ENCODE measurements around the gene GADD45B.

The GADD45B gene

DNA sequence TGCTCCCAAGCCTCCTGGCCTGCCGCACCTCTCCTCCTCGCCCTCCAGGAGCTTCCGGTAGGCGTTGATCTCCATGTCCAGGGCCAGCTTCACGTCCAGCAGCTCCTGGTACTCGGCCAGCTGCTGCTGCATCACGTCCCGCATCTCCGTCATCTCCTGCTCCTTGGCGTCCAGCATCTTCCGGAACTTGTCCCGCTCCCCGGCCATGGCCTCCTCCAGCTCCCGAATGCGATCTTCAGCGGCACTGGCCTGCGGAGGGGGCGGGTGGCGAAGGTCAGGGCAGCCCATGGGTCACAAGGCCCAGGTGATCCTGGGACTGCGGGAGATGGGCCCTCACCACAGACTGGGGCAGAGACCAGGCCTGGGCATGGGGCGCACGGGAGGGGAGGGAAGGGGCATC lies 41.7 kb upstream of the GADD45B start:
- H3K4me3 ChIP-seq (ENCODE audit: low read depth, low read length): no peak overlapping the region
- TF ChIP-seq, protein P1, sequence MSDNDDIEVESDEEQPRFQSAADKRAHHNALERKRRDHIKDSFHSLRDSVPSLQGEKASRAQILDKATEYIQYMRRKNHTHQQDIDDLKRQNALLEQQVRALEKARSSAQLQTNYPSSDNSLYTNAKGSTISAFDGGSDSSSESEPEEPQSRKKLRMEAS (IDR thresholded peaks at IDR 0.05; ENCODE audit: low read depth, low read length): no peak
- TF ChIP-seq MYC (IDR thresholded peaks at IDR 0.05; ENCODE audit: low read depth, low read length) (no peak), POLR2A (IDR thresholded peaks at IDR 0.05; ENCODE audit: extremely low read depth, insufficient read length) (no peak)
- TF ChIP-seq, protein P2, sequence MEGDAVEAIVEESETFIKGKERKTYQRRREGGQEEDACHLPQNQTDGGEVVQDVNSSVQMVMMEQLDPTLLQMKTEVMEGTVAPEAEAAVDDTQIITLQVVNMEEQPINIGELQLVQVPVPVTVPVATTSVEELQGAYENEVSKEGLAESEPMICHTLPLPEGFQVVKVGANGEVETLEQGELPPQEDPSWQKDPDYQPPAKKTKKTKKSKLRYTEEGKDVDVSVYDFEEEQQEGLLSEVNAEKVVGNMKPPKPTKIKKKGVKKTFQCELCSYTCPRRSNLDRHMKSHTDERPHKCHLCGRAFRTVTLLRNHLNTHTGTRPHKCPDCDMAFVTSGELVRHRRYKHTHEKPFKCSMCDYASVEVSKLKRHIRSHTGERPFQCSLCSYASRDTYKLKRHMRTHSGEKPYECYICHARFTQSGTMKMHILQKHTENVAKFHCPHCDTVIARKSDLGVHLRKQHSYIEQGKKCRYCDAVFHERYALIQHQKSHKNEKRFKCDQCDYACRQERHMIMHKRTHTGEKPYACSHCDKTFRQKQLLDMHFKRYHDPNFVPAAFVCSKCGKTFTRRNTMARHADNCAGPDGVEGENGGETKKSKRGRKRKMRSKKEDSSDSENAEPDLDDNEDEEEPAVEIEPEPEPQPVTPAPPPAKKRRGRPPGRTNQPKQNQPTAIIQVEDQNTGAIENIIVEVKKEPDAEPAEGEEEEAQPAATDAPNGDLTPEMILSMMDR (IDR thresholded peaks at IDR 0.05; ENCODE audit: low read depth, low read length): no peak
- no peak for DNase-seq (ENCODE audit: low read depth)

DNA sequence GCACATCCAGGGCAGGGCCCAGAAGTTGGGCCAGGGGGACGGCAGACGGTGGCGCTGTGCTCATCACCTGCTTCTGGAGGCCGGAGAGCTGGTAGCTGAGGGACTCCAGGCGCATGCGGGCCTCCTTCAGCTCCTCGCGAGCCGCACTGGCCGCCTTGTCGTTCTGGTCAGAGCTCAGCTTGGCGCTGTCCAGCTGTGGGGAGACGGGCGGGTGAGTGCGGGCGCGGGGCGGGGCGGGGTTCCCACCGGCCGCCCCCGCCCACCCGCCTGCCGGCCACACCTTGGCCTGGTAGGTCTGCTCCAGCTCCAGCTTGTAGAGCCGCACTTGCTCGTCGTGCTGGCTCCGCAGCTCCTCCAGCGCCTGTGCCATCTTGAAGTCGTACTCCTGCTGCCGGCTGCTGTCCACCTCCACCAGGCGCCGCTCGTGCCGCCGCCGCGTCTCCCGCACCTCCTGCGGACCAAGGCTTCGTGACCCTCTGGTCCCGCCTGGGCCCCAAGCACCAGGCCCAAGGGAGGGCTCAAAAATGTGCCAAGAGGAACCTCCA lies 41.1 kb upstream of the GADD45B start:
- TF ChIP-seq POLR2A (IDR thresholded peaks at IDR 0.05; ENCODE audit: extremely low read depth, insufficient read length): no peak
- TF ChIP-seq MYC (IDR thresholded peaks at IDR 0.05; ENCODE audit: low read depth, low read length): no peak
- TF ChIP-seq, protein P2 (IDR thresholded peaks at IDR 0.05; ENCODE audit: low read depth, low read length): no peak
- TF ChIP-seq, protein P1 (IDR thresholded peaks at IDR 0.05; ENCODE audit: low read depth, low read length): no peak
- no peak for DNase-seq (ENCODE audit: low read depth)
- H3K4me3 ChIP-seq (ENCODE audit: low read depth, low read length): no peak overlapping the region

DNA sequence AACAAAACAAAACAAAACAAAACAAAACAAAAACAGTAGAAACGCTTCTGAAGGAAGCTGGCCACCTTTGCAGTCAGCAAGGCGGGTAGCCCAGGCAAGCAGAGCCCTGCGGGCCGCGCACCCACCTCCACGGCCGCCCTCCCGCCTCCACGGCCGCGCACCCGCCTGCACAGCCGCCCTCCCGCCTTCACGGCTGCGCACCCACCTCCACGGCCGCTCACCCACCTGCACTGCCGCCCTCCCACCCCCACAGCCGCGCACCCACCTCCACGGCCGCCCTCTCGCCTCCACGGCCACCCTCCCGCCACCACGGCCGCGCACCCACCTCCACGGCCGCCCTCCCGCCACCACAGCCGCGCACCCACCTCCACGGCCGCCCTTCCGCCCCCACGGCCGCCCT lies 39.5 kb upstream of the GADD45B start:
- H3K4me3 ChIP-seq (ENCODE audit: low read depth, low read length): no peak overlapping the region
- TF ChIP-seq POLR2A (IDR thresholded peaks at IDR 0.05; ENCODE audit: extremely low read depth, insufficient read length) (no peak), MYC (IDR thresholded peaks at IDR 0.05; ENCODE audit: low read depth, low read length) (no peak)
- TF ChIP-seq, protein P2 (IDR thresholded peaks at IDR 0.05; ENCODE audit: low read depth, low read length): no peak
- TF ChIP-seq, protein P1 (IDR thresholded peaks at IDR 0.05; ENCODE audit: low read depth, low read length): no peak
- DNase-seq (ENCODE audit: low read depth): no peak

DNA sequence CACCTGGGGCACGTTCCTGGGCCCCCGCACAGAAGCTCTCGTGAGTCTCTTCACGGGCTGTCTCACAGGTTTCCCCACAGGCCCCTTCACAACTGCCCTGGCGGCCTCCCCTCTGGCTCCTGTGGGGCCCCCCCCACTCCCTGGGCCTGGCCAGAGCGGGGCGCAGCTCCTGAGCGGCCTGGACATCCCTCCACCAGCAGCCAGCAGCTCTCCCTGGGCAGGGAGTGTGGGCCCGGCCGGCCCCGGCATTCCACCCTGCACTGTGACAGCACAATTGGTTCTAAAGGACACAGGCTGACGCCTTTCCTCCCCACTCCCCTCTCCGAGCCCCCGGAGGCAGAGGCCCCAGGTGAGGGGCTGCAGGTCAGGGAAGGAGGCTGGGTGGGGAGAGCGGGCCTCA lies 39.0 kb upstream of the GADD45B start:
- TF ChIP-seq POLR2A (IDR thresholded peaks at IDR 0.05; ENCODE audit: extremely low read depth, insufficient read length) (no peak), MYC (IDR thresholded peaks at IDR 0.05; ENCODE audit: low read depth, low read length) (no peak)
- TF ChIP-seq, protein P1 (IDR thresholded peaks at IDR 0.05; ENCODE audit: low read depth, low read length): no peak
- TF ChIP-seq, protein P2 (IDR thresholded peaks at IDR 0.05; ENCODE audit: low read depth, low read length): no peak

DNA sequence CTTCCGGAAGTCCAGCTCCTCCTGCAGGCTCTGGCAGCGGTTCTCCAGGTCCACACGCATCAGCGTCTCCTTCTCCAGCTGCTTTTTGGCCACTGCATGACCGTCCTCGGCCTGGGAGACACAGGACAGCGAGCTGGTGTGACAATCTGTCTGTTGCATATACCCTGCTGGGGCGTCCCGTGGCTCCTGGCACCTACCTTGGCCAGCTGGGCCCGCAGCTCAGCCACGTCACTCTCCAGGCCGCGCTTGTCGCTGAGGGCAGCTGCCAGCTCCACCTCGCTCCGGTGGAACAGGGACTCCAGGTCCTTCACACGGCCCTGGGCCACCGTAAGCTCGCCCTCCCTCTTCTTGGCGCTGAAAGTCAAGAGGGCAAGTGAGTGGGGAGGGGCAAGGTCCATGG lies 37.7 kb upstream of the GADD45B start:
- DNase-seq (ENCODE audit: low read depth): no peak
- TF ChIP-seq, protein P2 (IDR thresholded peaks at IDR 0.05; ENCODE audit: low read depth, low read length): no peak
- TF ChIP-seq MYC (IDR thresholded peaks at IDR 0.05; ENCODE audit: low read depth, low read length) (no peak), POLR2A (IDR thresholded peaks at IDR 0.05; ENCODE audit: extremely low read depth, insufficient read length) (no peak)
- TF ChIP-seq, protein P1 (IDR thresholded peaks at IDR 0.05; ENCODE audit: low read depth, low read length): no peak
- no peak overlapping the region for H3K4me3 ChIP-seq (ENCODE audit: low read depth, low read length)

More for the DNA sequence above, 39.0 kb upstream of the GADD45B start:
- DNase-seq (ENCODE audit: low read depth): no peak
- no peak overlapping the region for H3K4me3 ChIP-seq (ENCODE audit: low read depth, low read length)
